ENCODE data around the gene CALN1. TPM values are rescaled to one million over a fixed set of nuclear protein-coding genes. Genes with fewer than 3 reads are reported as not detected.

Gene CALN1
- total RNA-seq, 1 donor = under 0.01 TPM

DNA sequence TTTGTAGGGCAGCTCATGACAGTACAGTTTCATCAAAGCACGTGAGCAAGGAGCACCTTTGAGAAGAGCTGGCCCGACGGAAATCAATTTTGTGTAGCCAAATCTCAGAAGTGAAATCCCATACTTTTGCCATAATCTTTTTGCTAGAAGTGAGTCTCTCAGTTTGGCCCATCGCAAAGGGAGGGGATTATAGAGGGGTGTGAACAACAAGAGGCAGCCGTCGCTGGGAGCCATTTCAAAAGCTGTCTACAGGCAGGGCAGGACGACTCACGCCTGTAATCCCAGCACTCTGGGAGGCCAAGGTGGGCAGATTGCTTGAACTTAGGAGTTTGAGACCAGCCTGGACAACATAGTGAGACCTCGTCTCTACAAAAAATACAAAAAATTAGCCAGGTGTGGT, 680.4 kb downstream of the CALN1 start:
- TF ChIP-seq, protein P1, sequence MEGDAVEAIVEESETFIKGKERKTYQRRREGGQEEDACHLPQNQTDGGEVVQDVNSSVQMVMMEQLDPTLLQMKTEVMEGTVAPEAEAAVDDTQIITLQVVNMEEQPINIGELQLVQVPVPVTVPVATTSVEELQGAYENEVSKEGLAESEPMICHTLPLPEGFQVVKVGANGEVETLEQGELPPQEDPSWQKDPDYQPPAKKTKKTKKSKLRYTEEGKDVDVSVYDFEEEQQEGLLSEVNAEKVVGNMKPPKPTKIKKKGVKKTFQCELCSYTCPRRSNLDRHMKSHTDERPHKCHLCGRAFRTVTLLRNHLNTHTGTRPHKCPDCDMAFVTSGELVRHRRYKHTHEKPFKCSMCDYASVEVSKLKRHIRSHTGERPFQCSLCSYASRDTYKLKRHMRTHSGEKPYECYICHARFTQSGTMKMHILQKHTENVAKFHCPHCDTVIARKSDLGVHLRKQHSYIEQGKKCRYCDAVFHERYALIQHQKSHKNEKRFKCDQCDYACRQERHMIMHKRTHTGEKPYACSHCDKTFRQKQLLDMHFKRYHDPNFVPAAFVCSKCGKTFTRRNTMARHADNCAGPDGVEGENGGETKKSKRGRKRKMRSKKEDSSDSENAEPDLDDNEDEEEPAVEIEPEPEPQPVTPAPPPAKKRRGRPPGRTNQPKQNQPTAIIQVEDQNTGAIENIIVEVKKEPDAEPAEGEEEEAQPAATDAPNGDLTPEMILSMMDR (IDR thresholded peaks at IDR 0.05; ENCODE audit: insufficient read depth, low read depth, low read length) = no peak
- no peak for DNase-seq (ENCODE audit: low read depth)
- H3K4me3 ChIP-seq (ENCODE audit: low read depth, low read length) = no peak overlapping the region

Small RNAs within 50 kb of the gene (small RNA-seq; reads per million reads assigned to genes)
- not detected for gene AC005011.1
- gene RNA5SP232 = not detected

Data from fibroblast of villous mesenchyme (primary cell).